KMS-11 (cell line): ENCODE measurements around the gene SMTNL2.
"Not testable (repeated sequence)": the region's sequence is repeated elsewhere in the genome, so short reads cannot be mapped to it uniquely, and the experiment has no call there.

ENCODE experiments used
- H2AFZ ChIP-seq: fragments of 200-600 bp; sonication (generic); 2 replicates; pipeline ENCODE4 v1.6.1; 2016; ENCODE audit warnings: antibody characterized with exemption, mixed run types, low read depth
- H3K27ac ChIP-seq: fragments of 200-600 bp; sonication (generic); 2 replicates; pipeline ENCODE4 v1.6.1; 2016; ENCODE audit warnings: mild to moderate bottlenecking, mixed run types
- H3K27me3 ChIP-seq: fragments of 200-600 bp; sonication (generic); 2 replicates; pipeline ENCODE4 v1.6.1; 2017; ENCODE audit warnings: mild to moderate bottlenecking, low read depth, mixed run types, moderate library complexity; ENCODE audit not compliant: insufficient read depth
- H3K36me3 ChIP-seq: fragments of 200-600 bp; sonication (generic); 2 replicates; pipeline ENCODE4 v1.6.1; 2017; ENCODE audit warnings: mild to moderate bottlenecking, mixed run types; ENCODE audit not compliant: insufficient read depth
- H3K4me1 ChIP-seq: fragments of 200-600 bp; sonication (generic); 2 replicates; pipeline ENCODE4 v1.6.1; 2016; ENCODE audit warnings: mild to moderate bottlenecking, low read depth, mixed run types; ENCODE audit not compliant: poor library complexity, severe bottlenecking
- H3K4me2 ChIP-seq: fragments of 200-600 bp; sonication (generic); 2 replicates; pipeline ENCODE4 v1.7.0; 2016; ENCODE audit warnings: mild to moderate bottlenecking, mixed run types
- H3K4me3 ChIP-seq: fragments of 200-600 bp; sonication (generic); IDR thresholded peaks from 2 replicates; pipeline ENCODE4 v1.6.1; 2017; ENCODE audit warnings: low read depth, low read length, mixed read lengths; ENCODE audit not compliant: insufficient read depth
- H3K79me2 ChIP-seq: fragments of 200-600 bp; sonication (generic); 2 replicates; pipeline ENCODE4 v1.6.1; 2016; ENCODE audit warnings: low read depth, mixed run types; ENCODE audit not compliant: insufficient read depth
- H3K9ac ChIP-seq: fragments of 200-600 bp; sonication (generic); 2 replicates; pipeline ENCODE4 v1.6.1; 2016; ENCODE audit warnings: mild to moderate bottlenecking, mixed run types
- H4K20me1 ChIP-seq: fragments of 200-600 bp; sonication (generic); 2 replicates; pipeline ENCODE4 v1.6.1; 2016; ENCODE audit warnings: mild to moderate bottlenecking, mixed run types; ENCODE audit not compliant: insufficient read depth
- TF ChIP-seq, protein P1 (sequence below): fragments of 200-600 bp; sonication (generic); conservative IDR thresholded peaks from 2 replicates; pipeline ENCODE4 v1.6.1; 2017; ENCODE audit warnings: low read depth, mild to moderate bottlenecking, antibody characterized with exemption, low read length, moderate library complexity, mixed read lengths

SMTNL2 gene

DNA sequence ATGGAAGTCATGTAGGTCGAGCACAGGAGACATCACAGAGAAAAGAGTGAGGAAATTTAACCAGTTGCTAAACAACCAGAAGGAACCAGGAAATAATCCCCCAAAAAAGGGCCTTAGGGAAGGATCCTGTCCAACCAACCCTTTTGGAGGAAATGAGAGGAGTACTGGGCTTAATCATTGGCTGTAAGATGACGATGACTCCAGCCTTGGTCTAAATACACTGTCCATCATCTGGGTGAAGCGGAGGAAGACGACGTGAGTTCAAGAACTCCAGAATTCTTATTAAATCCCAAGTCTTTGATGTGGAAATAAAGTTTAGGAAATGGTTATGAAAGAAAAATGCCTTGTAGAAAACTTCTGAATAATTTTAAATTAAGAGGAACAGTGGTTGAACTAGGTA is 68.7 kb downstream of the SMTNL2 start:
- Histone ChIP-seq H3K4me1 (no peaks in the 10 kb centered on the region), H3K4me3 (no peak overlapping the region), H2AFZ (no peak overlapping the region), H4K20me1 (no peaks in the 10 kb centered on the region), H3K79me2 (no peaks in the 10 kb centered on the region), H3K27ac (no peak overlapping the region), H3K36me3 (no peaks in the 10 kb centered on the region), H3K27me3 (no peaks in the 10 kb centered on the region), H3K4me2 (no peak overlapping the region), H3K9ac (no peak overlapping the region)
- TF ChIP-seq, protein P1, sequence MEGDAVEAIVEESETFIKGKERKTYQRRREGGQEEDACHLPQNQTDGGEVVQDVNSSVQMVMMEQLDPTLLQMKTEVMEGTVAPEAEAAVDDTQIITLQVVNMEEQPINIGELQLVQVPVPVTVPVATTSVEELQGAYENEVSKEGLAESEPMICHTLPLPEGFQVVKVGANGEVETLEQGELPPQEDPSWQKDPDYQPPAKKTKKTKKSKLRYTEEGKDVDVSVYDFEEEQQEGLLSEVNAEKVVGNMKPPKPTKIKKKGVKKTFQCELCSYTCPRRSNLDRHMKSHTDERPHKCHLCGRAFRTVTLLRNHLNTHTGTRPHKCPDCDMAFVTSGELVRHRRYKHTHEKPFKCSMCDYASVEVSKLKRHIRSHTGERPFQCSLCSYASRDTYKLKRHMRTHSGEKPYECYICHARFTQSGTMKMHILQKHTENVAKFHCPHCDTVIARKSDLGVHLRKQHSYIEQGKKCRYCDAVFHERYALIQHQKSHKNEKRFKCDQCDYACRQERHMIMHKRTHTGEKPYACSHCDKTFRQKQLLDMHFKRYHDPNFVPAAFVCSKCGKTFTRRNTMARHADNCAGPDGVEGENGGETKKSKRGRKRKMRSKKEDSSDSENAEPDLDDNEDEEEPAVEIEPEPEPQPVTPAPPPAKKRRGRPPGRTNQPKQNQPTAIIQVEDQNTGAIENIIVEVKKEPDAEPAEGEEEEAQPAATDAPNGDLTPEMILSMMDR = no peak

DNA sequence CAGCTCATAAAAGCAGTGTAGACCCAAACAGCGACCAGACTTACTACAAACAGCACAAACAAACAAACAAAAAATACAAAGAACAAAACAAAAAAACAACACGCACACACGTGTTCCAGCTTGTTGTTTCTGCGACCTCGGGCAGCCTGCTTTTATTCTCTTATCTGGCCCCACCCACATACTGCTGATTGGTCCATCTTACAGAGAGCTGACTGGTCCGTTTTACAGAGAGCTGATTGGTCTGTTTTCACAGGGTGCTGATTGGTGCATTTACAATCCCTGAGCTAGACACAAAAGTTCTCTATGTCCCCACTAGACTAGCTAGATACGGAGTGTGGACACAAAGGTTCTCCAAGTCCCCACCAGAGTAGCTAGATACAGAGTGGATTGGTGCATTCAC is 71.6 kb downstream of the SMTNL2 start:
- H3K4me3 ChIP-seq, H4K20me1 ChIP-seq, H3K4me1 ChIP-seq, H2AFZ ChIP-seq, H3K27me3 ChIP-seq, H3K27ac ChIP-seq, H3K36me3 ChIP-seq, H3K9ac ChIP-seq, H3K4me2 ChIP-seq, H3K79me2 ChIP-seq: not testable (repeated sequence)

DNA sequence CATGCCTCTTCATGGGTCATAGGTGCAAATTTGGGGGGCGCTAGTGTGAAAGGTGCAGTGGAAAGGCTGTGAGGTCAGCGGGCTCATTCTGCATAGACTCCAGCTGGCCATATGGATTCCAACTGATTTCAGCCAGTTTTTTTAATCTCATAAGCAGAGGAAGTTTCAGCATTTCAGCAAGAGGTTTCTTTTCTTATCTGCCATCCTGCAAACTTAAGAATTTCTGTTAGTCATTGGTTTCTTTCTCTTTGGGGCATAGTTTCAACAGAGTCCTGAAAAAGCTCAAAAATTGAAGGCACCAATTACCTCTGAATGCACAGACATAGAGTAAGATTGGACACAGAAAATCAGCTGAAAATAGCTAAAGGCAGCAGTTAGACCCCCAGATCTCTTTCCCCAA is 73.3 kb downstream of the SMTNL2 start:
- TF ChIP-seq, protein P1 = no peak
- no peak overlapping the region for H2AFZ ChIP-seq
- H4K20me1 ChIP-seq = no peaks in the 10 kb centered on the region
- no peaks in the 10 kb centered on the region for H3K27me3 ChIP-seq
- no peak overlapping the region for H3K4me3 ChIP-seq
- no peak overlapping the region for H3K9ac ChIP-seq
- no peak overlapping the region for H3K4me2 ChIP-seq
- H3K27ac ChIP-seq = no peak overlapping the region
- H3K36me3 ChIP-seq = no peaks in the 10 kb centered on the region
- no peaks in the 10 kb centered on the region for H3K4me1 ChIP-seq
- H3K79me2 ChIP-seq = no peaks in the 10 kb centered on the region
